Heart right ventricle (tissue), 16 donors: ENCODE measurements around the gene GTF3C2. TPM values are rescaled to one million over a fixed set of nuclear protein-coding genes. Genes with fewer than 3 reads are reported as not detected.

Experiments
- ATAC-seq, 8 donors: fragments of 200-7000 bp; cut with Tn5 transposase; one replicate each; pipeline ENCODE4 v1.9.1; 2020; ENCODE audit warnings: mild to moderate bottlenecking in 8 of 8, moderate library complexity in 8 of 8, moderate number of reproducible peaks in 1 of 8
- DNase-seq, 2 donors: peaks; one replicate each; pipeline ENCODE4 v3.0.0-alpha.2; 2020
- H3K27ac ChIP-seq, 10 donors: fragments of 200-600 bp; sonication (generic) in 2 of 10; one replicate each; pipeline versions ENCODE4 v1.5.0 to v1.8.0; 2020 to 2022; ENCODE audit warnings: mild to moderate bottlenecking in 3 of 10
- H3K27me3 ChIP-seq, 7 donors: fragments of 200-600 bp; one replicate each; pipeline ENCODE4 v1.8.0; 2021 to 2022; ENCODE audit warnings: mild to moderate bottlenecking in 2 of 7
- H3K36me3 ChIP-seq, 9 donors: fragments of 200-600 bp; sonication (generic) in 1 of 9; one replicate each; pipeline versions ENCODE4 v1.5.0 to v1.8.0; 2020 to 2022; ENCODE audit warnings: mild to moderate bottlenecking in 2 of 9
- H3K4me1 ChIP-seq, 9 donors: fragments of 200-600 bp; sonication (generic) in 1 of 9; one replicate each; pipeline versions ENCODE4 v1.5.0 to v1.8.0; 2020 to 2022; ENCODE audit warnings: mild to moderate bottlenecking in 4 of 9
- H3K4me3 ChIP-seq, 10 donors: fragments of 200-600 bp; sonication (generic) in 2 of 10; one replicate each; pipeline versions ENCODE4 v1.5.0 to v1.8.0; 2020 to 2022; ENCODE audit warnings: mild to moderate bottlenecking in 7 of 10, moderate library complexity in 2 of 10
- H3K9me3 ChIP-seq, 11 donors: fragments of 200-600 bp in 10 of 11; sonication (generic) in 2 of 11; one replicate each; pipeline versions ENCODE4 v1.5.0 to v1.8.0; 2013 to 2022; ENCODE audit warnings: mild to moderate bottlenecking in 2 of 11, control low read depth in 1 of 11, moderate library complexity in 1 of 11
- WGBS, 2 donors: extraction: QIAGEN DNeasy Blood & Tissue Kit; methylation state at CpG; one replicate each; pipeline ENCODE4 v1.1.7; 2013; ENCODE audit warnings: inconsistent platforms in 1 of 2; 5-methylcytosine and 5-hydroxymethylcytosine counted together
- intact Hi-C, 10 donors: fragments of 100-400 bp; cut with DNase I; formaldehyde crosslinking; loops; one replicate each; pipeline versions ENCODE4 v1.11.1 to v1.14.2; 2022
- polyA plus RNA-seq, 2 donors: library from polyadenylated mRNA; stranded (reverse); fragments of 200-250 nt; gene quantifications; one replicate each; pipeline ENCODE4 v1.2.3, GENCODE V29; 2013
- total RNA-seq, 10 donors: library from RNA; stranded (reverse); fragmentation: NEBNext Ultra II Directional in 3 of 10; extraction: Animal tissue kit (Norgen Biotek cat#: 25700) in 3 of 10; gene quantifications; one replicate each; pipeline versions ENCODE4 v1.2.1 to v1.2.4, GENCODE V29; 2021 to 2023
- TF ChIP-seq, protein P1 (sequence below), 9 donors: fragments of 200-600 bp; sonication (generic) in 2 of 9; IDR thresholded peaks; one replicate each; pipeline versions ENCODE4 v1.5.0 to v1.8.0; 2021 to 2022; ENCODE audit warnings: antibody characterized with exemption in 9 of 9, mild to moderate bottlenecking in 5 of 9, moderate library complexity in 1 of 9
- donor health status: Arrhythmogenic right ventricular cardiomyopathy.
- donor health status: ischemic (EF 13 %, LVEDD 7.1; RV severe dilation, severe dysfunction).
- donor health status: healthy with polysubstance abuse.
- donor health status: DM: no; HTN: yes; CAD: no.
- donor health status: DM: no; HTN: no; CAD: no.
- donor health status: ischemic (EF 25% LVEDD 6.9; RV normal size, moderate dysfunction).
- donor health status: ischemic (EF 25% LVEDD 5.7; RV mildly dilated, moderate dysfunction).
- donor health status: healthy.
- donor health status: DM: yes; HTN: yes; CAD: no.
- donor health status: Ischemic cardiomyopathy.
- donor health status: ischemic (EF 35%, LVEDD 5.7; RV mildly dilated, moderate dysfunction).
- donor health status: nonischemic (EF 11% LVEDD 7.7; RV severe dilation, severe dysfunction).
- donor health status: DM: yes; HTN: yes; CAD: no.
- donor health status: PGD.
- donor health status: ischemic (EF 29% LVEDD 5.4; RV normal size, mild dysfunction).
- donor health status: nonischemic (EF 23%, LVEDD 6.1; RV moderate dilation, normal function).

The GTF3C2 gene
- total and polyA plus RNA-seq, 12 donors = 17.6 to 30.3 (median 23.6) TPM

DNA sequence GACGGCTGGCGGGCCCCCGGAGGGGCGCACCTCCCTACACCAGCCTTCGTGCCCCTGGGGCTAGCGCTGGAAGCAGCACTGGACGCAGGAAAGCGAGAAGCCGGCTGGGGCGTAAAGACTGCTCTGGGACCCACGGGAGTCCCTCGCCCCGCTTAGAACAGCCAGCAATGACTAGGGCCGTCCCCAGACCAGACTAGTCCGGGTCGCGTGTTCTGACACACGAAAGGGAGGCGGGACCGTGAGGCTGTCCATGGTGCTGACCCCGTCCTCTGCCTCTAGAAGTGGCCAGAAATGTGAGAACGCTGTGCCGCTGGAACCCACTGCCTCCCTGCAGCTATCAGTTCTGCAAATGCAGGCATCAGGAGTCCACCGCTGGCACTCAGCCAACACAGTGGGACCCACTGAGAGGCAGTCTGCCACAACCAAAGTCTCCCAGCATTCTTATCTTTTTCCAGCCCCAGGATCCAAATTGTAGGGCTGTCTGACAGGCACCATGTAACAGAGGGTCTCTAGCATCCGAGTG, 48.1 kb downstream of the GTF3C2 start, which contains the start of gene UCN:
TSS of gene UCN (minus strand) at position 87 of the 523 bp plus-strand sequence. CDS start 550 bp downstream, outside the sequence.
- peaks cover 0 to 78% (median 6%) of the 10 kb centered on the region in 9 donors for H3K36me3 ChIP-seq
- intact Hi-C loops = loop anchor here in 4 of 10 donors (5.0 to 10.0 kb wide), 3 partner anchors 46 to 214 kb away; partner anchors contain the start of gene SLC30A3 (in 1 of the 4)
- TF ChIP-seq, protein P1, sequence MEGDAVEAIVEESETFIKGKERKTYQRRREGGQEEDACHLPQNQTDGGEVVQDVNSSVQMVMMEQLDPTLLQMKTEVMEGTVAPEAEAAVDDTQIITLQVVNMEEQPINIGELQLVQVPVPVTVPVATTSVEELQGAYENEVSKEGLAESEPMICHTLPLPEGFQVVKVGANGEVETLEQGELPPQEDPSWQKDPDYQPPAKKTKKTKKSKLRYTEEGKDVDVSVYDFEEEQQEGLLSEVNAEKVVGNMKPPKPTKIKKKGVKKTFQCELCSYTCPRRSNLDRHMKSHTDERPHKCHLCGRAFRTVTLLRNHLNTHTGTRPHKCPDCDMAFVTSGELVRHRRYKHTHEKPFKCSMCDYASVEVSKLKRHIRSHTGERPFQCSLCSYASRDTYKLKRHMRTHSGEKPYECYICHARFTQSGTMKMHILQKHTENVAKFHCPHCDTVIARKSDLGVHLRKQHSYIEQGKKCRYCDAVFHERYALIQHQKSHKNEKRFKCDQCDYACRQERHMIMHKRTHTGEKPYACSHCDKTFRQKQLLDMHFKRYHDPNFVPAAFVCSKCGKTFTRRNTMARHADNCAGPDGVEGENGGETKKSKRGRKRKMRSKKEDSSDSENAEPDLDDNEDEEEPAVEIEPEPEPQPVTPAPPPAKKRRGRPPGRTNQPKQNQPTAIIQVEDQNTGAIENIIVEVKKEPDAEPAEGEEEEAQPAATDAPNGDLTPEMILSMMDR (IDR thresholded peaks at IDR 0.05) = no peak
- no peak within 1 kb of the TSS for H3K4me3 ChIP-seq
- peak within 1 kb of the TSS in 1 of 10 donors; percentile 41 for H3K27ac ChIP-seq
- ATAC-seq (peak; percentile 20 to 60 (median 44)), DNase-seq (peak; percentile 44 to 59)
- H3K4me1 ChIP-seq = peaks cover 6 to 30% (median 17%) of the 10 kb centered on the region in 9 donors
- H3K27me3 ChIP-seq = peaks cover 0 to 43% (median 38%) of the 10 kb centered on the region in 7 donors
- WGBS, 2 donors = 30 to 34% methylated on average over 25 of the region's 25 CpGs
- no peaks in the 10 kb centered on the region for H3K9me3 ChIP-seq

DNA sequence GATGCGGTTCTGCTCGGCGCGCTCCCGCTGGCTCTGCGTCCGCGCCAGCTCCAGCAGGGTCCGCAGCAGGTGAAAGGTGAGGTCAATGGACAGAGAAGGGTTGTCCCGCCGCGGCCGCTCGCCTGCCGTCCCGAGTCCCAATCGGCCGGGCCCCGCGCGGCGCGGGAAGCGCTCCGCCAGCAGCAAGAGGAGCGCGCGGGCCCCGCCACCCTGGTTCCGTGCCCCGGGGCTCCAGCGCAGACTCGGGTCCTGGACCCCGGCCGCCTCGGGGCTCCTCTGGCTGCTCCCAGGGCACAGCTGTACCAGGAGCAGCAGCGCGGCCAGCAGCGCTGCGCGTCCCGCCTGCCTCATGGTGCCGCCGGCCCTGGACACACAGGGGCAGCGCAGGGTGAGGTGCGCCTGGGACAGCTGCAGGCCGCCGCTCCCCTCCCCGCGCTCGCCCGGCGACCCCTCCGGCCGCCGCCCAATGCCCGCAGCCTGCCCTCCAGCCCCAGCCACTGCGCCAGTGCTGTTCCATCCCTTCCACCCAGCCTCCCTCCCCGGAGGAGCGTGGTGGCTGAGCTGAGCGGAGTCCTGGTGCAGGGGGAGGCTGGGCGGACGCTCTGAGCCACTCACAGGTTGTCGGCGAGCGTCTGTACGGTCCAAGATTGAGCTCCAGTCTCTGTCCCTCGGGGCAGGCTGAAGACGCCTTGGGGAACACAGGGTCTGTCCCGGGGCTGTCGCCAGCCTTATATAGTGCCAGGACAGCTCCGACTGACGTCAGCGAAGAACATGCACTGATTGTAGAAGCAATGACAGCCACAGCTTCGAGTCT, 48.8 kb downstream of the GTF3C2 start:
- 27 to 28% methylated on average over 73 to 75 of the region's 75 CpGs for WGBS, 2 donors
- peaks cover 0 to 43% (median 38%) of the 10 kb centered on the region in 7 donors for H3K27me3 ChIP-seq

DNA sequence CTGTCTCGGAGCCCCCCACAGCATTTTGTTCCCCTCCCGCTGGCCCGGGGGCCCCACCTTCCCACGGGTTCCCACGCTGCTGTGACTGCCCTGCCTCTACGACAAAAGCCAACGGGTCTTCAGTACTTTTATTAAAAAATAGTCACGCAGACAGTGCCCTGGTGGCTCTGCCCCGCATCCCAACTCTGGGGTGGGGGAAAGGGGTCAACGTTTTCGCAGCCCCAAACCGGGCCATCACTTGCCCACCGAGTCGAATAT, 49.3 kb downstream of the GTF3C2 start:
- H3K36me3 ChIP-seq = peaks cover 0 to 75% (median 6%) of the 10 kb centered on the region in 9 donors
- TF ChIP-seq, protein P1 (IDR thresholded peaks at IDR 0.05) = no peak
- no peak overlapping the region for H3K4me3 ChIP-seq
- H3K9me3 ChIP-seq = no peaks in the 10 kb centered on the region
- intact Hi-C loops = loop anchor here in 4 of 10 donors (5.0 to 10.0 kb wide), 3 partner anchors 45 to 212 kb away; partner anchors contain the start of gene SLC30A3 (in 1 of the 4)
- H3K4me1 ChIP-seq = peaks cover 6 to 38% (median 23%) of the 10 kb centered on the region in 9 donors
- no peak for DNase-seq
- ATAC-seq = no peak
- 35 to 43% methylated on average over 14 of the region's 14 CpGs for WGBS, 2 donors
- no peak overlapping the region for H3K27ac ChIP-seq
- H3K27me3 ChIP-seq = peaks cover 0 to 43% (median 38%) of the 10 kb centered on the region in 7 donors

More for the DNA sequence above, 48.8 kb downstream of the GTF3C2 start:
- TF ChIP-seq, protein P1 (IDR thresholded peaks at IDR 0.05) = no peak
- H3K27ac ChIP-seq = peak overlapping the region in 1 of 10 donors; percentile 41
- peak in 1 of 2 donors; percentile 21 for DNase-seq
- H3K4me1 ChIP-seq = peaks cover 6 to 37% (median 23%) of the 10 kb centered on the region in 9 donors
- H3K9me3 ChIP-seq = no peaks in the 10 kb centered on the region
- intact Hi-C loops = loop anchor here in 4 of 10 donors (5.0 to 10.0 kb wide), 3 partner anchors 45 to 213 kb away; partner anchors contain the start of gene SLC30A3 (in 1 of the 4)
- no peak overlapping the region for H3K4me3 ChIP-seq
- H3K36me3 ChIP-seq = peaks cover 0 to 77% (median 6%) of the 10 kb centered on the region in 9 donors
- ATAC-seq = peak; percentile 3 to 29 (median 10)

DNA sequence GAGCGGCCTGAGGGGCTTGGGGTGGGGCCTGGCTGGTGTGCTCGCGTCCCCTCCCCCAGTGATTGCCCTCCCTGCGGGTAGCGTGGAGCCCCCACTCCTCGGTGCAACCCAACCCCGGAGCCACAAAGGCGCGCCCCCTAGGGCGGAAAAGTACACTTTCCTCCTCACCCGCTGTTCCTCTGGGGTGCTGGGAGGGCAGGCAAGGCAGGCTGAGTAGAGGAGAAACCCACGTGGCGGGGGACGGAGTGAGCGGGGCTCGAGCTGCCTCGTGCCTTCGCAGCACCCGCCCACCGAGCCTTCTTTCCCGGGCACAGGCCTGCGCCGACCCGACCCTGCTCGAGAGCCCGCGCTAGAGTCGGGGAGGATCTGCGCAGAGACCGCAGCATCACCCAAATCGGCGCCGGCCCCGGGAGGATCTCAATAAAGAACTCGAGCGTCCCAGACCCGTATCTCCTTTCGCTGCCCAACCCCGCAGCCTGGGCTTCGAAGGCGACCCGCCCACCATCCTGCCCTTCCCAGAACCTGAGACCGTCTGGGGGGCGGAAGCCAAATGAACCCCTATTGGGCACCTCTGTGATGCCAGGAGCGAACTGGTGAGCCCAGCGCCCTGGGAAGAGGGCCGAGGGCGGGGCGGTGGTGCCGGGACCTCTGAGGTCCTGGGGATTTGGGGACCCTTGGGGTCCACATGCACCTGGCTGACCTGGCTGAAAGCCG, 49.8 kb downstream of the GTF3C2 start:
- ATAC-seq (peak in 1 of 8 donors; percentile 28), DNase-seq (no peak)
- TF ChIP-seq, protein P1 (IDR thresholded peaks at IDR 0.05) = no peak
- intact Hi-C loops = loop anchor here in 4 of 10 donors (5.0 to 10.0 kb wide), 3 partner anchors 44 to 212 kb away; partner anchors contain the start of gene SLC30A3 (in 1 of the 4)
- Histone ChIP-seq H3K27ac (no peak overlapping the region), H3K27me3 (peaks cover 0 to 43% (median 38%) of the 10 kb centered on the region in 7 donors), H3K4me1 (peaks cover 6 to 38% (median 23%) of the 10 kb centered on the region in 9 donors), H3K36me3 (peaks cover 0 to 73% (median 6%) of the 10 kb centered on the region in 9 donors), H3K9me3 (no peaks in the 10 kb centered on the region), H3K4me3 (peak overlapping the region in 1 of 10 donors; percentile 12)
- WGBS, 2 donors = 23 to 39% methylated on average over 51 of the region's 51 CpGs
